Tongue (tissue), 2 donors: ENCODE data around the gene SFXN5. TPM values are rescaled to one million over a fixed set of nuclear protein-coding genes. Genes with fewer than 3 reads are reported as not detected.

Source experiments
- DNase-seq: peaks from one replicate; pipeline ENCODE4 v3.0.0-alpha.2; 2015
- total RNA-seq: library from RNA; depleted of rRNA; stranded (reverse); fragments of >200 nt; gene quantifications from one replicate; pipeline ENCODE4 v1.2.3, GENCODE V29; 2014

Gene SFXN5
- total RNA-seq, 1 donor from 2014 or later, result 7.3 TPM

- DNase-seq, result no peak
Measured at GRCh38 chr2:72940786-72941185, 130.7 kb downstream of the SFXN5 start.

DNA sequence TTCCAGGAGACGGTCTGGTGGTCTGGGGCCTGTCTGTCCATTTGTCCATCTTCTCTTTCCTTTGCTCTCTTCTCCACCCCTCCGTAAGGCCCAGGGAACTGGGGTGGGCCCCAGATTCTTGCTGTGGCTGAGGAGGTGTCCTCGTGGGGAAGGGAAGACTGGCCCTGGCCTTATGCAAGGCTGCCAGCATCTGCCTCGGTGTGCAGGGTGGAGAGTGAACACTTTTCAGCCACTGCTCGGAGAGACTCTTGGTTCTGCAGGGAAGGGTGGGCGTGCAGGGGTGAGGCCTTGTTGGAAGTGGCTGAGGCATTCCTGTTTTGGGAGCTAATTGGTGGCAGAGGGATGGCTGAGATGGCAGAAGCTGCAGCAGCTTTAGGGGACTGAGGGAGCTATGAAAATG lies 131.2 kb downstream of the SFXN5 start:
- no peak for DNase-seq

GRCh38 chr2:72938455-72938854 lies 133.1 kb downstream of the SFXN5 start:
- no peak for DNase-seq

DNA sequence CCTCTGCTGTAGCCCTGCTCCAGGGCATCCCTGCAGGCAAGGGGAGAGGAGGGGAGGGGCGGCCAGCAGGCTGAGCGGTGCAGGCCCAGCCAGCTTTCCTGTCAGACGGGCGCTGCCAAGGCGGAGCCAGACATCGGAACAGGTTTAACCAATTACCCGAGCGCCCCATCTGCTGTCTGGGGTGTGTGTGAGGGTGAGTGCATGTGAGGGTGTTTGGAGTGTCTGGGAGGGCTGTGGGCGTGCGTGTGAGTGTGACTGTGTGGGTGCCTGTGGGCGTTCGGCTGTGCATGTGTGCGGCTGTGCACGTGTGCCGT lies 134.2 kb downstream of the SFXN5 start:
- peak; percentile 35 for DNase-seq

- no peak for DNase-seq
Measured at GRCh38 chr2:72936660-72937355, 134.7 kb downstream of the SFXN5 start.

- no peak for DNase-seq
Measured at GRCh38 chr2:72935611-72935957, 135.9 kb downstream of the SFXN5 start.

DNA sequence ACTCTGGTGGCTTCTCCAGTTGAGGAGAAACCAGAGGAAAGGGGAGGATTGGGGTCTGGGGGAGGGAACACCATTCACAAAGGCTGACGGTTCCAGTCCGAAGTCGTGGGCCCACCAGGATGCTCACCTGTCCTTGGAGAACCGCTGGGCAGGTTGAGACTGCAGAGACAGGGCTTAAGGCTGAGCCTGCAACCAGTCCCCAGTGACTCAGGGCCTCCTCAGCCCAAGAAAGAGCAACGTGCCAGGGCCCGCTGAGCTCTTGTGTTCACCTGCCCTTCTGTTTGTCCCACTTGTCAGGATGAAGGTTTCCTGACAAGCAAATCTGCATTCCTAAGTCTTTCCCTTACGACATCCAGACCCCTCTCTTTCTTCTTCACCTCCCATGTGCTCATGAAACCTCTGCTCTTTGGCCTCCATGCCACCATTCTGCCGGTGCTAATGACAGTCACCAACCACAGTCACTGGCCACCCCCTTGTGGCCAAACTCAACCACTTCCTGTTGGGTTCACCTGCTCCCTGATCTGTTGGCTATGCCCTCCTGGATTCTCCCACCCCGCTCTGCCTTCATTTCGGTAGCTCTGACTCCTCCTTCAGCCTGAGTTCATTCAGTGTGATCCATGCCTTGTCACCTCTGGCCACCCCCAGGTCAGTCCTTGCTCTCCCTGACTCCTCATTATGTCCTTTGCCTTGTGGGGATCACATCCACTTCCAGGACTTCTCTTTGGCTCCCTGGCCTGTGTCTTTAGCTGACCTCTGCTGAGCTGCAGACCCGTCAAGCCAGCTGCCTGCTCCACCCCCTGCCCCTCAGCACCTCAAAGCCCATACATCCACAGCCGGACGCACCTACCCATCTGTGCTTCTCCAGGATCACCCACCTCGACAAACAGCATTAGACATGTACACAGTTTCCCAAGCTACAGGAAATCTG lies 136.6 kb downstream of the SFXN5 start:
- DNase-seq, result no peak

GRCh38 chr2:72933646-72934151 lies 137.8 kb downstream of the SFXN5 start:
- no peak for DNase-seq

GRCh38 chr2:72933207-72933606 lies 138.3 kb downstream of the SFXN5 start:
- no peak for DNase-seq

- no peak for DNase-seq
Measured at GRCh38 chr2:72932805-72933204, 138.7 kb downstream of the SFXN5 start.

GRCh38 chr2:72932045-72932740 lies 139.3 kb downstream of the SFXN5 start:
- DNase-seq, result no peak

- DNase-seq, result no peak
Measured at GRCh38 chr2:72931280-72931910, 140.1 kb downstream of the SFXN5 start.

- DNase-seq, result no peak
Measured at GRCh38 chr2:72929010-72929409, 142.5 kb downstream of the SFXN5 start.

GRCh38 chr2:72927619-72928550 lies 143.6 kb downstream of the SFXN5 start:
- DNase-seq, result no peak

GRCh38 chr2:72926811-72927465 lies 144.6 kb downstream of the SFXN5 start:
- no peak for DNase-seq

DNA sequence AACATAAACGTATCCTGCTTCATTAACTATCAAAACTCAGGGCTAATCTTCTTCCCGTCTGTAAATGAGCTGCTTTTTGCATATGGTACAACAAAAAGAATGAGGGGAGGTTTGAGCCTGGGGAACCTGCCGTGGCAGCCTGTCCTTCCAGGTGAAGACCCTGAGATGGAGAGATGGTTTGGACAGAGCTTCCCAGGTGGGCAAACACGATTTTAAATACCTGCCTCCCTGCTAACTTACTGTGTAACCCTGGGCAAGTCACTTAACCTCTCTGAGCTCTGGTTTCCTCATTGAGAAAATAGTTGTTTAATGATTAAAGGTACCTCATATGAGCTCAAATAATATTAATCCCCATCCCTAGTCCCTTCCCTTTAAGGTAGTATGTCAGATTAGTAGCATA lies 145.1 kb downstream of the SFXN5 start:
- DNase-seq, result no peak

DNA sequence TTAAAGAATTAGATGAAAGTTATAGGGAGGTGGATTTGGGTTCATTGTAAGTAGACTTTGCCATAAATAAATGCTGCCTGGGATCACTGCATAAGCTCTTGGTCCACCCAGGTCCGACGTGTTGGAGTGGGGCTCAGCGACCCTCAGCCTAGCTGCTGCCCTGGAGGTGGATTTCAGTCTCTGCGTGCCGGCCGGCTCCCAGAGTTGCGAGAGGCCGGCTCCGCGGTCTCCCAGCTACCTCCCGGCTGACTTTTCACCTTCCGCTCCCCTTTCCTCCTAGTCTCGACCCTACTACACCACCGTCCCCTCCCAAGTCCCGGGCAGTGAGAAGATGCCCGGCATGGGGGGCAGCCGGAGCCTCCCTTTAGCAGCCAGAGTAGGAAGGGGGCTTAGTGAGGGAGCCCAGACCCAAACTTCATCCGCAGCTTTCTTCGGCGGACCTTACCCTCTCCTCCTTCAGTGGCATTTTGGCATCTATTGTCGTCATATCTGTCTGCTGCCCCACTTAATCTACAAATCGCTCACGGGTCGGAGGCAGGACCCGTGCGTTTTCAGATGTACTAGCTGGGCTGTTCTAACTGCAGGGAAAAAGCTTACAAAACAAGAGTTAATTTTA lies 146.1 kb downstream of the SFXN5 start:
- DNase-seq, result no peak

GRCh38 chr2:72924353-72925240 lies 146.9 kb downstream of the SFXN5 start:
- no peak for DNase-seq

DNA sequence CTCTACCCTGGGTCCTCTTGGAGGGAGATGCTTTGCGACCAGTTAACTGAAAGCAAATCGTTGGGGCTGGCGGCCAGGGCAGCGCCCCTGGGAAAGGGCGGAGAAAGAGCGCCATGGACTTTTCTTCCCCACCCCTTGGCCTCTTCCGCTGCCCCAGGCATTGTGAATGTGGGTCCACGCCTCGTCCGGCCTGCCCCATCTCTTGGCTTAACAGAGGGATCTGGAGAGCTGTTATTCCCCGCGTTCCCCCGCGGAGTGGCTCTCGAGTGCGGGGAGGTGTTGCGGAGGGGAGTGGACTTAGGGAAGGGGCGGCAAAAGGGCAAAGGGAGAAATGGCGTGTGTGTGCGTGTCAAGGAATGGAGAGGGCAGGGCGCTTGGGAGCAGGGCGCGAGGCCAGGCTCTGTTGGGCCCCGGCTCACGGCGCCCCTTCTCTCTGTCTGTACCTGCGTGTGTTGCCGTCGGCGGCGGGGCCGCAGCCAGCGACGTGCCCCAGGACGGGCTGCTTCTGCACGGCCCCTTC lies 147.6 kb downstream of the SFXN5 start:
- DNase-seq, result no peak
